WTC11 (cell line): ENCODE results near the gene SLC13A5. TPM values are rescaled to one million over a fixed set of nuclear protein-coding genes. Genes with fewer than 3 reads are reported as not detected.

ENCODE experiments used
- ATAC-seq: fragments of 200-7000 bp; cut with Tn5 transposase; 2 replicates; pipeline ENCODE4 v1.10.0; 2021; ENCODE audit warnings: mild to moderate bottlenecking, moderate library complexity
- CTCF ChIA-PET: fragments of 300-600 bp; sonication (Branson Sonifier 250); formaldehyde crosslinking; loops from one replicate; lab custom pipeline; 2021; ENCODE audit warnings: antibody characterized with exemption; lab: Charles Lee
- POLR2A ChIA-PET: fragments of 350-600 bp; sonication (Branson Sonifier 250); formaldehyde crosslinking; loops from one replicate; lab custom pipeline; 2021; ENCODE audit warnings: antibody characterized with exemption; lab: Charles Lee
- DNase-seq: peaks from one replicate; pipeline ENCODE4 v3.0.0; 2021; ENCODE audit warnings: low spot score
- H3K27ac Mint-ChIP-seq: 2 replicates; pipeline ENCODE4 v1.8.0; 2021; ENCODE audit warnings: mixed read lengths
- H3K27me3 Mint-ChIP-seq: 2 replicates; pipeline ENCODE4 v1.8.0; 2021; ENCODE audit warnings: low read depth, mild to moderate bottlenecking, moderate library complexity, mixed read lengths
- H3K36me3 Mint-ChIP-seq: 2 replicates; pipeline ENCODE4 v1.8.0; 2021; ENCODE audit warnings: mixed read lengths
- H3K4me1 Mint-ChIP-seq: 2 replicates; pipeline ENCODE4 v1.8.0; 2022; ENCODE audit warnings: mixed read lengths
- H3K4me3 Mint-ChIP-seq: 2 replicates; pipeline ENCODE4 v1.8.0; 2021; ENCODE audit warnings: mild to moderate bottlenecking, moderate library complexity, mixed read lengths
- H3K9me3 Mint-ChIP-seq: 2 replicates; pipeline ENCODE4 v1.8.0; 2021; ENCODE audit warnings: mixed read lengths
- AFF4 ChIP-seq: sonication (generic); formaldehyde crosslinking; IDR thresholded peaks from 2 replicates; pipeline ENCODE4 v1.8.1; 2023; ENCODE audit warnings: mild to moderate bottlenecking, missing genetic modification reagents, borderline replicate concordance
- ERG ChIP-seq: fragments of 250-450 bp; sonication (Bioruptor Pico); IDR thresholded peaks from 2 replicates; pipeline ENCODE4 v1.8.0; 2021; ENCODE audit warnings: mild to moderate bottlenecking
- FOXK1 ChIP-seq: sonication (generic); formaldehyde crosslinking; IDR thresholded peaks from 2 replicates; pipeline ENCODE4 v1.8.0; 2022; ENCODE audit warnings: mild to moderate bottlenecking, moderate library complexity, missing genetic modification reagents
- FOXP1 ChIP-seq: sonication (generic); formaldehyde crosslinking; IDR thresholded peaks from 2 replicates; pipeline ENCODE4 v1.8.0; 2022; ENCODE audit warnings: missing genetic modification reagents, mild to moderate bottlenecking, moderate library complexity, borderline replicate concordance
- GRHL2 ChIP-seq: fragments of 250-450 bp; sonication (Bioruptor Pico); IDR thresholded peaks from 2 replicates; pipeline ENCODE4 v1.8.0; 2022; ENCODE audit warnings: mild to moderate bottlenecking, moderate library complexity; ENCODE audit not compliant: insufficient replicate concordance, severe bottlenecking
- MXD4 ChIP-seq: fragments of 250-450 bp; sonication (Bioruptor Pico); IDR thresholded peaks from 2 replicates; pipeline ENCODE4 v1.8.0; 2021; ENCODE audit warnings: mild to moderate bottlenecking, moderate library complexity, borderline replicate concordance
- MYBL2 ChIP-seq: sonication (generic); formaldehyde crosslinking; IDR thresholded peaks from 2 replicates; pipeline ENCODE4 v1.8.1; 2023; ENCODE audit warnings: mild to moderate bottlenecking, moderate library complexity, missing genetic modification reagents
- NR1H2 ChIP-seq: sonication (generic); formaldehyde crosslinking; IDR thresholded peaks from 2 replicates; pipeline ENCODE4 v1.9.0; 2021; ENCODE audit warnings: mild to moderate bottlenecking, moderate library complexity, missing genetic modification reagents
- OVOL2 ChIP-seq: fragments of 250-450 bp; sonication (Bioruptor Pico); IDR thresholded peaks from 2 replicates; pipeline ENCODE4 v1.9.0; 2021; ENCODE audit warnings: mild to moderate bottlenecking, borderline replicate concordance
- RELA ChIP-seq: sonication (generic); formaldehyde crosslinking; IDR thresholded peaks from 2 replicates; pipeline ENCODE4 v1.8.1; 2022; ENCODE audit warnings: missing genetic modification reagents, mild to moderate bottlenecking, borderline replicate concordance
- SMAD4 ChIP-seq: sonication (generic); formaldehyde crosslinking; IDR thresholded peaks from 2 replicates; pipeline ENCODE4 v1.8.0; 2022; ENCODE audit warnings: mild to moderate bottlenecking, missing genetic modification reagents
- SP1 ChIP-seq: sonication (generic); formaldehyde crosslinking; conservative IDR thresholded peaks from 2 replicates; pipeline ENCODE4 v1.8.1; 2022; ENCODE audit warnings: missing genetic modification reagents
- TEAD4 ChIP-seq: sonication (generic); formaldehyde crosslinking; IDR thresholded peaks from 2 replicates; pipeline ENCODE4 v1.8.0; 2022; ENCODE audit warnings: mild to moderate bottlenecking, missing genetic modification reagents
- ZNF121 ChIP-seq: sonication (generic); formaldehyde crosslinking; IDR thresholded peaks from 2 replicates; pipeline ENCODE4 v1.8.0; 2023; ENCODE audit warnings: missing genetic modification reagents
- ZNF138 ChIP-seq: sonication (generic); formaldehyde crosslinking; conservative IDR thresholded peaks from 2 replicates; pipeline ENCODE4 v1.8.1; 2022; ENCODE audit warnings: mild to moderate bottlenecking, moderate library complexity, missing genetic modification reagents
- ZNF219 ChIP-seq: sonication (generic); formaldehyde crosslinking; IDR thresholded peaks from 2 replicates; pipeline ENCODE4 v1.8.0; 2023; ENCODE audit warnings: missing genetic modification reagents, mild to moderate bottlenecking, borderline replicate concordance
- ZNF263 ChIP-seq: sonication (generic); formaldehyde crosslinking; IDR thresholded peaks from 2 replicates; pipeline ENCODE4 v1.8.1; 2022; ENCODE audit warnings: low read depth, mild to moderate bottlenecking, moderate library complexity, missing genetic modification reagents
- ZNF416 ChIP-seq: fragments of 250-450 bp; sonication (Bioruptor Pico); IDR thresholded peaks from 2 replicates; pipeline ENCODE4 v1.9.0; 2021; ENCODE audit warnings: mild to moderate bottlenecking, inconsistent platforms
- total RNA-seq: library from RNA; stranded (reverse); gene quantifications from 3 replicates; pipeline ENCODE4 v1.2.3, GENCODE V29; 2021
- TF ChIP-seq, protein P1 (sequence below): sonication (generic); formaldehyde crosslinking; IDR thresholded peaks from 2 replicates; pipeline ENCODE4 v1.8.0; 2022; ENCODE audit warnings: mild to moderate bottlenecking, missing genetic modification reagents
- TF ChIP-seq, protein P2 (sequence below): sonication (generic); formaldehyde crosslinking; conservative IDR thresholded peaks from 2 replicates; pipeline ENCODE4 v1.8.1; 2023; ENCODE audit warnings: mild to moderate bottlenecking, low read depth, missing genetic modification reagents, moderate library complexity

The SLC13A5 gene
- total RNA-seq, 1 experiment from 2014 or later: 1.8 TPM

- POLR2A ChIA-PET: no interaction called here
- CTCF ChIA-PET: no interaction called here
- TF ChIP-seq AFF4 (no peak), ZNF121 (CRISPR knock-in tag) (no peak), ZNF138 (CRISPR knock-in tag) (no peak), NR1H2 (no peak), TEAD4 (CRISPR knock-in tag) (no peak), SMAD4 (CRISPR knock-in tag) (no peak), GRHL2 (CRISPR knock-in tag) (no peak), ZNF219 (no peak)
- TF ChIP-seq, protein P1, sequence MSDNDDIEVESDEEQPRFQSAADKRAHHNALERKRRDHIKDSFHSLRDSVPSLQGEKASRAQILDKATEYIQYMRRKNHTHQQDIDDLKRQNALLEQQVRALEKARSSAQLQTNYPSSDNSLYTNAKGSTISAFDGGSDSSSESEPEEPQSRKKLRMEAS: no peak
- Mint-ChIP-seq H3K36me3 (peaks cover 39% of the 10 kb centered on the region), H3K9me3 (no peaks in the 10 kb centered on the region), H3K4me3 (peak overlapping the region; percentile 88), H3K4me1 (peaks cover 24% of the 10 kb centered on the region), H3K27me3 (no peaks in the 10 kb centered on the region), H3K27ac (no peak overlapping the region)
- ATAC-seq: no peak
- DNase-seq: no peak
Observed at GRCh38 chr17:6642592-6642991, 70.6 kb downstream of the SLC13A5 start.

GRCh38 chr17:6641247-6641863, 71.8 kb downstream of the SLC13A5 start:
- H3K27ac Mint-ChIP-seq: peak overlapping the region; percentile 89
- peak overlapping the region; percentile 88 for H3K4me3 Mint-ChIP-seq
- ChIA-PET POLR2A (no interaction called here), CTCF (interaction anchor here (0.7 to 1.4 kb wide), 2 partner anchors 60 to 168 kb away, joined by 3 read pairs; no protein-coding TSS in a partner anchor)
- H3K27me3 Mint-ChIP-seq: no peaks in the 10 kb centered on the region
- ATAC-seq: peak; percentile 60
- H3K9me3 Mint-ChIP-seq: no peaks in the 10 kb centered on the region
- DNase-seq: no peak
- H3K4me1 Mint-ChIP-seq: peaks cover 23% of the 10 kb centered on the region
- TF ChIP-seq RELA (CRISPR knock-in tag) (no peak), OVOL2 (CRISPR knock-in tag) (no peak), FOXP1 (no peak), FOXK1 (CRISPR knock-in tag) (0 out of 2 replicates have a peak, but pooled peaks have one; percentile 3), ZNF121 (CRISPR knock-in tag) (0 out of 2 replicates have a peak, but pooled peaks have one; percentile 4), ZNF263 (CRISPR knock-in tag) (no peak), MXD4 (CRISPR knock-in tag) (no peak), SP1 (peak; percentile 3; the same call in 1 of the 2 replicates), MYBL2 (CRISPR knock-in tag) (0 out of 2 replicates have a peak, but pooled peaks have one; percentile 14)
- TF ChIP-seq, protein P1: 0 out of 2 replicates have a peak, but pooled peaks have one; percentile 17
- peaks cover 33% of the 10 kb centered on the region for H3K36me3 Mint-ChIP-seq

DNA sequence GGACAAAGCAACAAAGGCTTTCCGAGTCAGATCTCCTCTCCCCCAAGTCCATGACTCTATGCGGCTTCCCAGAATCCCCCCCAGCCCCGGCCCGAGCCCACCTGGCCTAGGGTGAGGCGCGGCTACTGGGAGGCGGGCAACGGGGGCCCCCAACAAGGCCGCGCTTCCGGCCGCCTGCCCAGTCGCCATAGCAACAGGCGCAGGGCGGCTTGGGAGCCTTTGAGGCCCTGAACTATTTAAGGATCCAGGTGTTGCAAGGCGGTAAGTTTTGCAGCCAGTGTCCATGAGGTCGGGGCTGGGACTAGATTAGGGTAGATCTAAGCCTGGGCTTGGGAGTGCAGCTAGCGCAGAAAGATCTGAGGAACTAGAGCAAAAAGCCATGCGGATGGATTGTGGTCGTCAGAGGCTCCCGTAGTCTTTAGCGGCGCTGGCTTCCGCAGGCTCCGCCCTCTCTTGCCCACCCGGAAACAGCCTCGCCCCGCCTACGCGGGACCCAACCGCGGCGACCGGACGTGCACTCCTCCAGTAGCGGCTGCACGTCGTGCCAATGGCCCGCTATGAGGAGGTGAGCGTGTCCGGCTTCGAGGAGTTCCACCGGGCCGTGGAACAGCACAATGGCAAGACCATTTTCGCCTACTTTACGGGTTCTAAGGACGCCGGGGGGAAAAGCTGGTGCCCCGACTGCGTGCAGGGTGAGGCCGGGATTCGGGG, 72.5 kb downstream of the SLC13A5 start, which contains the start of the genes KIAA0753 and TXNDC17:
TSS of gene KIAA0753 (minus strand) at position 176 of the 711 bp plus-strand sequence. CDS start 5,608 bp downstream, outside the sequence.
TSS of gene TXNDC17 (plus strand) at position 525 of the 711 bp plus-strand sequence. CDS start at position 548, 23 bp downstream.
- H3K4me1 Mint-ChIP-seq: peaks cover 23% of the 10 kb centered on the region
- TF ChIP-seq, protein P2, sequence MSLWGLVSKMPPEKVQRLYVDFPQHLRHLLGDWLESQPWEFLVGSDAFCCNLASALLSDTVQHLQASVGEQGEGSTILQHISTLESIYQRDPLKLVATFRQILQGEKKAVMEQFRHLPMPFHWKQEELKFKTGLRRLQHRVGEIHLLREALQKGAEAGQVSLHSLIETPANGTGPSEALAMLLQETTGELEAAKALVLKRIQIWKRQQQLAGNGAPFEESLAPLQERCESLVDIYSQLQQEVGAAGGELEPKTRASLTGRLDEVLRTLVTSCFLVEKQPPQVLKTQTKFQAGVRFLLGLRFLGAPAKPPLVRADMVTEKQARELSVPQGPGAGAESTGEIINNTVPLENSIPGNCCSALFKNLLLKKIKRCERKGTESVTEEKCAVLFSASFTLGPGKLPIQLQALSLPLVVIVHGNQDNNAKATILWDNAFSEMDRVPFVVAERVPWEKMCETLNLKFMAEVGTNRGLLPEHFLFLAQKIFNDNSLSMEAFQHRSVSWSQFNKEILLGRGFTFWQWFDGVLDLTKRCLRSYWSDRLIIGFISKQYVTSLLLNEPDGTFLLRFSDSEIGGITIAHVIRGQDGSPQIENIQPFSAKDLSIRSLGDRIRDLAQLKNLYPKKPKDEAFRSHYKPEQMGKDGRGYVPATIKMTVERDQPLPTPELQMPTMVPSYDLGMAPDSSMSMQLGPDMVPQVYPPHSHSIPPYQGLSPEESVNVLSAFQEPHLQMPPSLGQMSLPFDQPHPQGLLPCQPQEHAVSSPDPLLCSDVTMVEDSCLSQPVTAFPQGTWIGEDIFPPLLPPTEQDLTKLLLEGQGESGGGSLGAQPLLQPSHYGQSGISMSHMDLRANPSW (CRISPR knock-in tag): 0 out of 2 replicates have a peak, but pooled peaks have one; percentile 67
- TF ChIP-seq ERG (CRISPR knock-in tag) (0 out of 2 replicates have a peak, but pooled peaks have one; percentile 34), ZNF416 (CRISPR knock-in tag) (peak; percentile 56; the same call in 1 of the 2 replicates)
- TF ChIP-seq, protein P1: peak; percentile 37; the same call in 1 of the 2 replicates

More for the DNA sequence above, 72.5 kb downstream of the SLC13A5 start, which contains the start of the genes KIAA0753 and TXNDC17:
- Mint-ChIP-seq H3K4me3 (peak within 1 kb of the TSS; percentile 88), H3K27me3 (no peaks in the 10 kb centered on the region), H3K36me3 (peaks cover 27% of the 10 kb centered on the region), H3K27ac (peak within 1 kb of the TSS; percentile 99), H3K9me3 (no peaks in the 10 kb centered on the region)
- DNase-seq (peak; percentile 92), ATAC-seq (peak; percentile 90)
- ChIA-PET POLR2A (no interaction called here), CTCF (interaction anchor here (0.5 to 2.4 kb wide), 5 partner anchors 8 to 364 kb away, joined by 3 to 5 read pairs (median 3); partner anchors contain the start of genes C17orf100 and MED31)
